K562 (cell line): ENCODE measurements around the gene CLIP2. TPM values are rescaled to one million over a fixed set of nuclear protein-coding genes. Genes with fewer than 3 reads are reported as not detected.

ENCODE experiments used
- BDP1 ChIP-seq: IDR thresholded peaks from 3 replicates; pipeline ENCODE4 v1.6.1; 2011; ENCODE audit not compliant: insufficient read length, insufficient read depth
- CC2D1A ChIP-seq: fragments of 450-650 bp; IDR thresholded peaks from 2 replicates; pipeline ENCODE4 v1.6.1; 2017; ENCODE audit warnings: mild to moderate bottlenecking
- CEBPZ ChIP-seq: fragments of 150-350 bp; IDR thresholded peaks from 2 replicates; pipeline ENCODE4 v1.6.1; 2014; ENCODE audit warnings: low read depth, mild to moderate bottlenecking, low read length, borderline replicate concordance
- CTBP1 ChIP-seq: fragments of 450-650 bp; IDR thresholded peaks from 2 replicates; pipeline ENCODE4 v1.6.1; 2016; ENCODE audit warnings: borderline replicate concordance
- LEF1 ChIP-seq: fragments of 450-650 bp; IDR thresholded peaks from 2 replicates; pipeline ENCODE4 v1.6.1; 2016; ENCODE audit warnings: mild to moderate bottlenecking
- MAFG ChIP-seq: fragments of 450-650 bp; conservative IDR thresholded peaks from 2 replicates; pipeline ENCODE4 v1.6.1; 2016; ENCODE audit warnings: missing genetic modification characterization, missing compliant biosample characterization
- PCBP1 ChIP-seq: fragments of 200-400 bp; formaldehyde crosslinking; IDR thresholded peaks from 2 replicates; pipeline ENCODE4 v1.6.1; 2018; ENCODE audit warnings: mild to moderate bottlenecking, low read depth, low read length; ENCODE audit not compliant: poor library complexity, severe bottlenecking
- PHB ChIP-seq: fragments of 250-450 bp; sonication (Bioruptor Pico); IDR thresholded peaks from 2 replicates; pipeline ENCODE4 v1.5.0; 2021
- PTRF ChIP-seq: fragments of 450-650 bp; IDR thresholded peaks from 2 replicates; pipeline ENCODE4 v1.6.1; 2016; ENCODE audit warnings: mild to moderate bottlenecking, missing genetic modification characterization, missing compliant biosample characterization
- RBM39 ChIP-seq: fragments of 200-400 bp; formaldehyde crosslinking; optimal IDR thresholded peaks from 2 replicates; pipeline ENCODE3; 2018; ENCODE audit warnings: low read depth, low read length
- TEAD1 ChIP-seq, 2 experiments: fragments of 450-650 bp in 1 of 2; sonication (generic) in 1 of 2; formaldehyde crosslinking; IDR thresholded peaks; 2 replicates each; pipeline versions ENCODE4 v1.4.0 to v1.8.0; 2020 to 2022; ENCODE audit warnings: mild to moderate bottlenecking in 2 of 2, missing genetic modification reagents in 1 of 2
- TEAD4 ChIP-seq, 2 experiments: sonication (generic) in 1 of 2; formaldehyde crosslinking in 1 of 2; IDR thresholded peaks; 2 replicates each; pipeline versions ENCODE4 v1.6.1 to v1.8.0; 2012 to 2022; ENCODE audit warnings: borderline replicate concordance in 1 of 2, inconsistent platforms in 1 of 2, low read length in 1 of 2, mild to moderate bottlenecking in 1 of 2, missing genetic modification reagents in 1 of 2
- ZNF324 ChIP-seq: fragments of 250-450 bp; sonication (Bioruptor Pico); IDR thresholded peaks from 2 replicates; pipeline ENCODE4 v1.4.0; 2020; ENCODE audit warnings: mild to moderate bottlenecking
- polyA plus RNA-seq, 8 experiments: library from polyadenylated mRNA; depleted of rRNA in 4 of 8; stranded (reverse) in 5 of 8; unstranded in 3 of 8; fragments of >200 nt; fragmentation: Nextera tagmentation in 2 of 8; fragmentation: Illumina TruSeq in 1 of 8; extraction: Ambion mirVana in 2 of 8; extraction: Trizol in 1 of 8; gene quantifications; 2 replicates each; pipeline versions ENCODE4 v1.2.1 to v1.2.3, GENCODE V29; 2011 to 2014; ENCODE audit warnings: inconsistent platforms in 1 of 8, missing spikeins in 1 of 8
- total RNA-seq, 7 experiments: library from RNA; depleted of rRNA in 6 of 7; stranded (reverse); fragments of >200 nt in 6 of 7; fragmentation: Illumina TruSeq in 2 of 7; extraction: Trizol in 2 of 7; gene quantifications; 2 replicates each; pipeline versions ENCODE4 v1.2.1 to v1.2.3, GENCODE V29; 2011 to 2021; ENCODE audit warnings: low replicate concordance in 1 of 7
- TF ChIP-seq, protein P1 (sequence below): sonication (generic); formaldehyde crosslinking; IDR thresholded peaks from 2 replicates; pipeline ENCODE4 v1.8.1; 2023; ENCODE audit warnings: mild to moderate bottlenecking, missing genetic modification reagents
- TF ChIP-seq, protein P2 (sequence below): sonication (generic); formaldehyde crosslinking; IDR thresholded peaks from 2 replicates; pipeline ENCODE4 v1.8.0; 2022; ENCODE audit warnings: missing genetic modification reagents, mild to moderate bottlenecking, moderate library complexity, borderline replicate concordance
- TF ChIP-seq, protein P3 (sequence below): sonication (generic); formaldehyde crosslinking; IDR thresholded peaks from 2 replicates; pipeline ENCODE4 v1.8.1; 2023; ENCODE audit warnings: mild to moderate bottlenecking, missing genetic modification reagents, moderate library complexity

The CLIP2 gene
- total and polyA plus RNA-seq, 9 of the 15 experiments (the other 6 are each of a cell fraction or from before 2014, with no cell fraction given), result 0.07 to 5.4 (median 2.1) TPM

GRCh38 chr7:74401137-74401859 lies 112.1 kb downstream of the CLIP2 start (continued):
- TF ChIP-seq CEBPZ (peak; percentile 23; the same call in 1 of the 2 replicates), ZNF324 (CRISPR knock-in tag) (no peak), TEAD4 (IDR thresholded peaks at IDR 0.05; ENCODE audit: low read length) (peak; percentile 29; the same call in 1 of the 2 replicates), TEAD4 (CRISPR knock-in tag; IDR thresholded peaks at IDR 0.05; ENCODE audit: borderline replicate concordance) (no peak), CC2D1A (peak; percentile 87), CTBP1 (peak; percentile 44; the same call in 1 of the 2 replicates), LEF1 (no peak), TEAD1 (CRISPR knock-in tag; IDR thresholded peaks at IDR 0.05) (peak in 1 of 2 experiments; percentile 83; a peak in 1 of 4 replicates), PTRF (tag) (no peak), PCBP1 (no peak), PHB (CRISPR knock-in tag) (no peak), BDP1 (no peak), MAFG (tag) (no peak), RBM39 (peak; percentile 37)
- TF ChIP-seq, protein P1, sequence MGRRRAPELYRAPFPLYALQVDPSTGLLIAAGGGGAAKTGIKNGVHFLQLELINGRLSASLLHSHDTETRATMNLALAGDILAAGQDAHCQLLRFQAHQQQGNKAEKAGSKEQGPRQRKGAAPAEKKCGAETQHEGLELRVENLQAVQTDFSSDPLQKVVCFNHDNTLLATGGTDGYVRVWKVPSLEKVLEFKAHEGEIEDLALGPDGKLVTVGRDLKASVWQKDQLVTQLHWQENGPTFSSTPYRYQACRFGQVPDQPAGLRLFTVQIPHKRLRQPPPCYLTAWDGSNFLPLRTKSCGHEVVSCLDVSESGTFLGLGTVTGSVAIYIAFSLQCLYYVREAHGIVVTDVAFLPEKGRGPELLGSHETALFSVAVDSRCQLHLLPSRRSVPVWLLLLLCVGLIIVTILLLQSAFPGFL (CRISPR knock-in tag), result 0 out of 2 replicates have a peak, but pooled peaks have one; percentile 35
- TF ChIP-seq, protein P2, sequence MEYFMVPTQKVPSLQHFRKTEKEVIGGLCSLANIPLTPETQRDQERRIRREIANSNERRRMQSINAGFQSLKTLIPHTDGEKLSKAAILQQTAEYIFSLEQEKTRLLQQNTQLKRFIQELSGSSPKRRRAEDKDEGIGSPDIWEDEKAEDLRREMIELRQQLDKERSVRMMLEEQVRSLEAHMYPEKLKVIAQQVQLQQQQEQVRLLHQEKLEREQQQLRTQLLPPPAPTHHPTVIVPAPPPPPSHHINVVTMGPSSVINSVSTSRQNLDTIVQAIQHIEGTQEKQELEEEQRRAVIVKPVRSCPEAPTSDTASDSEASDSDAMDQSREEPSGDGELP (CRISPR knock-in tag), result peak; percentile 48; the same call in 1 of the 2 replicates
- TF ChIP-seq, protein P3, sequence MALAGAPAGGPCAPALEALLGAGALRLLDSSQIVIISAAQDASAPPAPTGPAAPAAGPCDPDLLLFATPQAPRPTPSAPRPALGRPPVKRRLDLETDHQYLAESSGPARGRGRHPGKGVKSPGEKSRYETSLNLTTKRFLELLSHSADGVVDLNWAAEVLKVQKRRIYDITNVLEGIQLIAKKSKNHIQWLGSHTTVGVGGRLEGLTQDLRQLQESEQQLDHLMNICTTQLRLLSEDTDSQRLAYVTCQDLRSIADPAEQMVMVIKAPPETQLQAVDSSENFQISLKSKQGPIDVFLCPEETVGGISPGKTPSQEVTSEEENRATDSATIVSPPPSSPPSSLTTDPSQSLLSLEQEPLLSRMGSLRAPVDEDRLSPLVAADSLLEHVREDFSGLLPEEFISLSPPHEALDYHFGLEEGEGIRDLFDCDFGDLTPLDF (CRISPR knock-in tag), result 0 out of 2 replicates have a peak, but pooled peaks have one; percentile 50
- TF ChIP-seq, all 486 proteins: peak for 24
